Calu3 (cell line): ENCODE measurements around the gene ERC2. TPM values are rescaled to one million over a fixed set of nuclear protein-coding genes. Genes with fewer than 3 reads are reported as not detected.
"Not testable (repeated sequence)": the region's sequence is repeated elsewhere in the genome, so short reads cannot be mapped to it uniquely, and the experiment has no call there.

Source experiments
- BruUV-seq: library from RNA; stranded (reverse); fragments of 400-500 nt; replicated peaks from 2 replicates; lab custom pipeline; 2021; lab: Mats Ljungman, UMichigan
- CTCF ChIA-PET: fragments of 300-600 bp; sonication (Branson Sonifier 250); formaldehyde crosslinking; loops from one replicate; lab custom pipeline; 2022; ENCODE audit warnings: antibody characterized with exemption; lab: Charles Lee
- DNase-seq: peaks from one replicate; pipeline ENCODE4 v3.0.0; 2022
- H3K27ac Mint-ChIP-seq: one replicate; pipeline ENCODE4 v1.8.0; 2022; ENCODE audit warnings: mixed read lengths; ENCODE audit not compliant: unreplicated experiment
- H3K27me3 Mint-ChIP-seq: one replicate; pipeline ENCODE4 v1.8.0; 2022; ENCODE audit warnings: mixed read lengths; ENCODE audit not compliant: unreplicated experiment
- H3K36me3 Mint-ChIP-seq: one replicate; pipeline ENCODE4 v1.8.0; 2022; ENCODE audit warnings: mild to moderate bottlenecking, moderate library complexity, mixed read lengths; ENCODE audit not compliant: insufficient read depth, unreplicated experiment
- H3K4me1 Mint-ChIP-seq: one replicate; pipeline ENCODE4 v1.8.0; 2022; ENCODE audit warnings: mild to moderate bottlenecking, low read depth, mixed read lengths; ENCODE audit not compliant: unreplicated experiment
- H3K4me3 Mint-ChIP-seq: one replicate; pipeline ENCODE4 v1.8.0; 2022; ENCODE audit warnings: mild to moderate bottlenecking, low read depth, moderate library complexity, mixed read lengths; ENCODE audit not compliant: unreplicated experiment
- H3K9me3 Mint-ChIP-seq: one replicate; pipeline ENCODE4 v1.8.0; 2022; ENCODE audit warnings: low read depth, mixed read lengths; ENCODE audit not compliant: unreplicated experiment
- intact Hi-C: fragments of 100-400 bp; cut with micrococcal nuclease; formaldehyde crosslinking; loops from one replicate; pipeline ENCODE4 v1.10.0; 2022; ENCODE audit not compliant: unreplicated experiment
- total RNA-seq: library from RNA; stranded (reverse); gene quantifications from 2 replicates; pipeline ENCODE4 v1.2.3, GENCODE V29; 2022
- TF ChIP-seq, protein P1 (sequence below): fragments of 200-600 bp; IDR thresholded peaks from one replicate; pipeline ENCODE4 v1.8.0; 2022; ENCODE audit warnings: antibody characterized with exemption; ENCODE audit not compliant: unreplicated experiment

Gene ERC2
- total RNA-seq, 1 experiment from 2014 or later = 0.73 TPM

DNA sequence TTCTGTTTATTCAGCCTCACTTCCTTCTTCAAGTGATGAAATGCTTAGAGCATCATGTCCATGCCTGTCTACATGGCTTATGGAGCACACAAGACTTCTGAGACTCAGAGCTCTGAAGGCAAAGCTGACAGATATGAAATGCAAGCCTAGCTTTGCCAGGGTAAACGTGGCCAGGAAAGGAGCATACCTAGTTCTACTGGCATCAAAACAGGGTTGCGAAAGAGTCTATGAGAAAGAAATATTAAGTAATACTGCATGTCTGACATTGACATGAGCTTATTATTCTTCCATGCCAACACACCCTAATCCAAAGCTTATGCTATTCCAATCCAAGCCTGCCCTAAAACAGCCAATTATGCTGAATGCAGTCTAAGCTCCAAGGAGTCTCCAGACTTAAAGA, 391.5 kb downstream of the ERC2 start:
- Mint-ChIP-seq H3K9me3 (no peaks in the 10 kb centered on the region), H3K36me3 (no peaks in the 10 kb centered on the region), H3K4me1 (no peaks in the 10 kb centered on the region), H3K4me3 (no peak overlapping the region), H3K27me3 (no peaks in the 10 kb centered on the region), H3K27ac (no peak overlapping the region)
- intact Hi-C loops = no loop called here
- CTCF ChIA-PET = no interaction called here
- BruUV-seq = no TSS peak
- TF ChIP-seq, protein P1, sequence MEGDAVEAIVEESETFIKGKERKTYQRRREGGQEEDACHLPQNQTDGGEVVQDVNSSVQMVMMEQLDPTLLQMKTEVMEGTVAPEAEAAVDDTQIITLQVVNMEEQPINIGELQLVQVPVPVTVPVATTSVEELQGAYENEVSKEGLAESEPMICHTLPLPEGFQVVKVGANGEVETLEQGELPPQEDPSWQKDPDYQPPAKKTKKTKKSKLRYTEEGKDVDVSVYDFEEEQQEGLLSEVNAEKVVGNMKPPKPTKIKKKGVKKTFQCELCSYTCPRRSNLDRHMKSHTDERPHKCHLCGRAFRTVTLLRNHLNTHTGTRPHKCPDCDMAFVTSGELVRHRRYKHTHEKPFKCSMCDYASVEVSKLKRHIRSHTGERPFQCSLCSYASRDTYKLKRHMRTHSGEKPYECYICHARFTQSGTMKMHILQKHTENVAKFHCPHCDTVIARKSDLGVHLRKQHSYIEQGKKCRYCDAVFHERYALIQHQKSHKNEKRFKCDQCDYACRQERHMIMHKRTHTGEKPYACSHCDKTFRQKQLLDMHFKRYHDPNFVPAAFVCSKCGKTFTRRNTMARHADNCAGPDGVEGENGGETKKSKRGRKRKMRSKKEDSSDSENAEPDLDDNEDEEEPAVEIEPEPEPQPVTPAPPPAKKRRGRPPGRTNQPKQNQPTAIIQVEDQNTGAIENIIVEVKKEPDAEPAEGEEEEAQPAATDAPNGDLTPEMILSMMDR = no peak
- no peak for DNase-seq

DNA sequence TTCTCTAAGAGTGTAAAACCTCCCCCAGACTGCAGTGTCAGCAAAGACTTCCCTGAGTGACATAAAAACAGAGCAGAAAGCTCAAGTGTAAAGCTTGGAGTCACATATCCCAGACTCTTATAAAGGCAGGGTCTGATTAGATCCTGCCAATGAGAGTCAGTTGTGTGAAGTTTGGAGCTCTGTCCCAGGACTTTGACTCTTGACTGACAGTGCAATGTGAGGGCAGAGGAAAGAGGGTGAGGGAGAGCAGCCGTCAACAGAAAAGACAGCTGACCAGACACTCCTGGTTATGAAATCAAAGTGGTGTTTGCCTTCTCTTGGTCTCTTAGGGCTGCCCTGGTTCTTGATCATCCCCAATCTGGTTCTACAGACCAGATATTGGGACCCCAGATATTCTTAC, 393.2 kb downstream of the ERC2 start:
- intact Hi-C loops = no loop called here
- BruUV-seq = no TSS peak
- CTCF ChIA-PET = no interaction called here

DNA sequence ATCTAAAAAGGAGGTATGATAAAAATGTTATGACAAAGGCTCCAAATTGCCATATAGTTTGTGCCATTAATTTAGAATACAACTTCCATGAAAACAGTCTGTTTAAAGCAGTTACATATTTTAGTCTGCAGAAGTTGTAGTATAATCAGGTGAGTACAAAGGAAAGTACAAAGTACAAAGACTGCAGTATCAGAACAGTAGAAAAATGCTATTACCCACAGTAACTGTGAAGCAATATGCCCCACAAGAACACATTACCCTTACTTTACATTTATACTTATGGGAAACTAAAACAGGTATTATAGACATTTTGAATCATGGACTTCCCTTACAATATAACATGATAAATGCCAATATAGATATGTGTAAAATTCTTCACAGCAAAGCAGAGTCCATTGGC, 398.5 kb downstream of the ERC2 start:
- no peaks in the 10 kb centered on the region for H3K4me1 Mint-ChIP-seq
- DNase-seq = no peak
- no TSS peak for BruUV-seq
- H3K4me3 Mint-ChIP-seq = no peak overlapping the region
- H3K27me3 Mint-ChIP-seq = peaks cover 13% of the 10 kb centered on the region
- H3K27ac Mint-ChIP-seq = no peak overlapping the region
- no peaks in the 10 kb centered on the region for H3K9me3 Mint-ChIP-seq
- TF ChIP-seq, protein P1 = no peak
- CTCF ChIA-PET = no interaction called here
- no peaks in the 10 kb centered on the region for H3K36me3 Mint-ChIP-seq
- intact Hi-C loops = no loop called here

More for the DNA sequence above, 393.2 kb downstream of the ERC2 start:
- peaks cover 13% of the 10 kb centered on the region for H3K27me3 Mint-ChIP-seq
- no peak overlapping the region for H3K4me3 Mint-ChIP-seq
- no peaks in the 10 kb centered on the region for H3K36me3 Mint-ChIP-seq
- TF ChIP-seq, protein P1 = no peak
- no peaks in the 10 kb centered on the region for H3K9me3 Mint-ChIP-seq
- no peak overlapping the region for H3K27ac Mint-ChIP-seq
- H3K4me1 Mint-ChIP-seq = no peaks in the 10 kb centered on the region
- no peak for DNase-seq

DNA sequence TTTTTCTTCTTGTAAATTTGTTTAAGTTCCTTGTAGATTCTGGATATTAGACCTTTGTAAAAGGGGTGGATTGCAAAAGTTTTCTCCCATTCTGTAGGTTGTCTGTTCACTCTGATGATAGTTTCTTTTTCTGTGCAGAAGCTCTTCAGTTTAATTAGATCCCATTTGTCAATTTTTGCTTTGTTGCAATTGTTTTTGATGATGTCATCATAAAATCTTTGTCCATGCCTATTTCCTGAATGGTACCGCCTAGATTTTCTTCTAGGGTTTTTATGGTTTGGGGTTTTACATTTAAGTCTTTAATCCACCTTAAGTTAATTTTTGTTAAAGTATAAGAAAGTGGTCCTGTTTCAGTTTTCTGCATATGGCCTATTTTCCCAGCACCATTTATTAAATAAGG, 401.9 kb downstream of the ERC2 start:
- DNase-seq, H3K27ac Mint-ChIP-seq, H3K4me1 Mint-ChIP-seq, H3K9me3 Mint-ChIP-seq, H3K4me3 Mint-ChIP-seq, BruUV-seq, H3K36me3 Mint-ChIP-seq, CTCF ChIA-PET, intact Hi-C loops: not testable (repeated sequence)
- peaks cover 25% of the 10 kb centered on the region for H3K27me3 Mint-ChIP-seq

DNA sequence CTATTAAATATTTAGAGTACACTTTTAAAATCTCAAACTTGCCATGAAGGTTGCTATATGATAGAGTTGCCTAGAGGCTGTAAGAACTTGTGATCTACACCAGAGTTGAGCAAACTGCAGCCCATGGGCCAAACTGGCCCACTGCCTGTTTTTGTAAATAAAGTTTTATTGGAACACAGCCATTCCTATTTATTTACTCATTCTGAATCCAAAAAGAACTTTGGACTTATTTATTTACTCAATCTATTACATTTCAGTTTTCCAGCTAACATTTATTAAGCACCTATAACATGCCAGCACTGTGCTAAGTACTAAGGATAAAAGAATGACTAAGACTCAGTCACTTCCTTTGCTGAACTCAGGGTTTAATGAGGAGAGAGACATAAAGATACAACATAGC, 403.6 kb downstream of the ERC2 start:
- Mint-ChIP-seq H3K36me3 (no peaks in the 10 kb centered on the region), H3K4me3 (no peak overlapping the region), H3K4me1 (no peaks in the 10 kb centered on the region), H3K27me3 (peaks cover 24% of the 10 kb centered on the region), H3K27ac (no peak overlapping the region), H3K9me3 (no peaks in the 10 kb centered on the region)
- TF ChIP-seq, protein P1 = no peak
- BruUV-seq = no TSS peak
- intact Hi-C loops = no loop called here
- CTCF ChIA-PET = no interaction called here
- DNase-seq = no peak
